H1 (cell line): ENCODE data around the gene ADGRD2. TPM values are rescaled to one million over a fixed set of nuclear protein-coding genes. Genes with fewer than 3 reads are reported as not detected.

Source experiments
- CTCF ChIA-PET: fragments of 300-600 bp; sonication (Branson Sonifier 250); formaldehyde crosslinking; loops from one replicate; lab custom pipeline; 2021; ENCODE audit not compliant: partially characterized antibody; lab: Charles Lee
- POLR2A ChIA-PET: fragments of 300-600 bp; sonication (Branson Sonifier 250); formaldehyde crosslinking; loops from one replicate; lab custom pipeline; 2021; ENCODE audit warnings: inconsistent platforms; ENCODE audit not compliant: partially characterized antibody; lab: Charles Lee
- DNase-seq, 2 experiments: peaks; one replicate each; pipeline versions ENCODE4 v3.0.0 to v3.0.0-alpha.2; 2010 to 2022; ENCODE audit warnings: low spot score in 2 of 2, low read depth in 1 of 2, mixed read lengths in 1 of 2
- FAIRE-seq: peaks from 2 replicates; lab custom pipeline; 2011; peaks lifted over from hg19 to GRCh38; lab: Jason Lieb, UNC
- H2AFZ ChIP-seq: 2 replicates; pipeline ENCODE4 v1.8.1; 2012; ENCODE audit warnings: low read length, inconsistent platforms
- H2AK5ac ChIP-seq: 2 replicates; pipeline ENCODE4 v1.6.1; 2013; ENCODE audit warnings: low read depth, low read length
- H2BK120ac ChIP-seq: replicated peaks from 2 replicates; pipeline ENCODE3; 2013; ENCODE audit warnings: low read depth, low read length, inconsistent platforms
- H2BK12ac ChIP-seq: 2 replicates; pipeline ENCODE4 v1.6.1; 2013; ENCODE audit warnings: low read depth, low read length
- H2BK15ac ChIP-seq: 2 replicates; pipeline ENCODE4 v1.6.1; 2013; ENCODE audit warnings: low read length
- H2BK20ac ChIP-seq: 2 replicates; pipeline ENCODE4 v1.6.1; 2013; ENCODE audit warnings: low read length
- H2BK5ac ChIP-seq: 2 replicates; pipeline ENCODE4 v1.6.1; 2013; ENCODE audit warnings: low read depth, low read length
- H3K14ac ChIP-seq: 2 replicates; pipeline ENCODE4 v1.6.1; 2013; ENCODE audit warnings: inconsistent platforms; ENCODE audit not compliant: insufficient read length
- H3K18ac ChIP-seq: 2 replicates; pipeline ENCODE4 v1.6.1; 2013; ENCODE audit warnings: low read length; ENCODE audit errors: extremely low read depth
- H3K23ac ChIP-seq: 2 replicates; pipeline ENCODE4 v1.6.1; 2013; ENCODE audit warnings: inconsistent platforms; ENCODE audit not compliant: insufficient read length
- H3K23me2 ChIP-seq: 2 replicates; pipeline ENCODE4 v1.6.1; 2013; ENCODE audit warnings: low read depth, low read length
- H3K27ac ChIP-seq: 2 replicates; pipeline ENCODE4 v1.6.1; 2011; ENCODE audit warnings: low read depth, low read length, inconsistent platforms
- H3K27me3 ChIP-seq, 4 experiments: replicated peaks in 1 of 4; 1 replicate in 1 of 4; 2 replicates in 3 of 4; pipeline versions ENCODE4 v1.6.1 to v1.8.1; 2011 to 2013; ENCODE audit warnings: low read length in 3 of 4, mild to moderate bottlenecking in 3 of 4, inconsistent platforms in 2 of 4, mixed read lengths in 2 of 4, moderate library complexity in 1 of 4; ENCODE audit not compliant: control insufficient read depth in 3 of 4, insufficient read depth in 3 of 4; ENCODE audit errors: extremely low read depth in 1 of 4
- H3K36me3 ChIP-seq, 4 experiments: 2 replicates each; pipeline versions ENCODE4 v1.6.1 to v1.8.1; 2011 to 2013; ENCODE audit warnings: mild to moderate bottlenecking in 4 of 4, low read length in 3 of 4, moderate library complexity in 2 of 4, control low read depth in 1 of 4, inconsistent platforms in 1 of 4; ENCODE audit not compliant: insufficient read depth in 4 of 4, control insufficient read depth in 2 of 4
- H3K4ac ChIP-seq: replicated peaks from 2 replicates; pipeline ENCODE3; 2013; ENCODE audit warnings: low read length, low read depth, mixed read lengths, inconsistent platforms; ENCODE audit not compliant: insufficient read length
- H3K4me1 ChIP-seq, 4 experiments: replicated peaks in 1 of 4; 1 replicate in 1 of 4; 2 replicates in 3 of 4; pipeline versions ENCODE4 v1.6.1 to v1.8.1; 2011 to 2013; ENCODE audit warnings: low read length in 3 of 4, inconsistent platforms in 2 of 4, mixed read lengths in 1 of 4; ENCODE audit not compliant: insufficient read depth in 4 of 4, control insufficient read depth in 3 of 4
- H3K4me2 ChIP-seq, 2 experiments: 2 replicates each; pipeline versions ENCODE4 v1.6.1 to v1.8.1; 2011 to 2013; ENCODE audit warnings: low read depth in 2 of 2, low read length in 2 of 2, control low read depth in 1 of 2, inconsistent platforms in 1 of 2, mild to moderate bottlenecking in 1 of 2; ENCODE audit not compliant: insufficient read depth in 1 of 2
- H3K4me3 ChIP-seq, 4 experiments: fragments of 200-600, 300-600 bp in 1 of 4; sonication (generic), shearing (Covaris generic), sonication (Bioruptor Twin) in 1 of 4; 2 replicates each; pipeline versions ENCODE4 v1.5.1 to v1.8.1; 2011 to 2016; ENCODE audit warnings: low read length in 4 of 4, low read depth in 3 of 4, control low read depth in 2 of 4, inconsistent platforms in 2 of 4, mild to moderate bottlenecking in 2 of 4, mixed read lengths in 1 of 4, moderate library complexity in 1 of 4; ENCODE audit not compliant: insufficient read depth in 2 of 4; ENCODE audit errors: extremely low read depth in 1 of 4
- H3K56ac ChIP-seq: replicated peaks from 2 replicates; pipeline ENCODE3; 2013; ENCODE audit warnings: low read depth, mild to moderate bottlenecking, mixed read lengths, low read length, inconsistent platforms; ENCODE audit not compliant: insufficient read length
- H3K79me1 ChIP-seq: 2 replicates; pipeline ENCODE4 v1.6.1; 2013; ENCODE audit warnings: low read depth, low read length, control low read depth
- H3K79me2 ChIP-seq, 2 experiments: 2 replicates each; pipeline versions ENCODE4 v1.6.1 to v1.8.1; 2012 to 2013; ENCODE audit warnings: low read length in 2 of 2, mild to moderate bottlenecking in 2 of 2, inconsistent platforms in 1 of 2; ENCODE audit not compliant: insufficient read depth in 2 of 2, control insufficient read depth in 1 of 2
- H3K9ac ChIP-seq, 4 experiments: replicated peaks in 1 of 4; 1 replicate in 1 of 4; 2 replicates in 3 of 4; pipeline versions ENCODE4 v1.6.1 to v1.8.1; 2011 to 2013; ENCODE audit warnings: low read depth in 3 of 4, low read length in 3 of 4, control low read depth in 2 of 4, mild to moderate bottlenecking in 2 of 4, moderate library complexity in 2 of 4, inconsistent platforms in 1 of 4; ENCODE audit errors: extremely low read depth in 1 of 4
- H3K9me3 ChIP-seq, 2 experiments: 2 replicates each; pipeline versions ENCODE4 v1.6.1 to v1.8.1; 2012 to 2013; ENCODE audit warnings: mild to moderate bottlenecking in 2 of 2, moderate library complexity in 2 of 2, control low read depth in 1 of 2, inconsistent platforms in 1 of 2, low read depth in 1 of 2, low read length in 1 of 2, mixed read lengths in 1 of 2; ENCODE audit not compliant: insufficient read depth in 2 of 2
- H4K20me1 ChIP-seq, 2 experiments: replicated peaks in 1 of 2; 2 replicates each; pipeline versions ENCODE3 to v1.8.1; 2011 to 2013; ENCODE audit warnings: inconsistent platforms in 2 of 2, low read length in 2 of 2, mild to moderate bottlenecking in 1 of 2; ENCODE audit not compliant: insufficient read depth in 2 of 2, control insufficient read depth in 1 of 2
- H4K5ac ChIP-seq: 2 replicates; pipeline ENCODE4 v1.6.1; 2013; ENCODE audit warnings: low read length, low read depth, mixed read lengths, inconsistent platforms; ENCODE audit not compliant: insufficient read length
- H4K8ac ChIP-seq: 2 replicates; pipeline ENCODE4 v1.8.0; 2013; ENCODE audit warnings: mild to moderate bottlenecking, moderate library complexity, low read length, inconsistent platforms; ENCODE audit not compliant: insufficient read depth; ENCODE audit errors: extremely low read depth
- H4K91ac ChIP-seq: replicated peaks from 2 replicates; pipeline ENCODE3; 2013; ENCODE audit warnings: low read length, mixed read lengths, inconsistent platforms; ENCODE audit not compliant: insufficient read length
- ASH2L ChIP-seq: fragments of 200-600, 300-600 bp; sonication (generic); IDR thresholded peaks from one replicate; pipeline ENCODE4 v1.7.1; 2017; ENCODE audit warnings: low read length
- CBX5 ChIP-seq: fragments of 300-800, 300-1000 bp; sonication (generic); IDR thresholded peaks from 2 replicates; pipeline ENCODE4 v1.7.1; 2016; ENCODE audit warnings: antibody characterized with exemption, low read length, low read depth
- CHD2 ChIP-seq: IDR thresholded peaks from 2 replicates; pipeline ENCODE4 v1.6.1; 2012; ENCODE audit warnings: low read length, improper control_type of control experiment
- KDM1A ChIP-seq: fragments of 200-600, 300-600 bp; sonication (generic); IDR thresholded peaks from 2 replicates; pipeline ENCODE4 v1.7.1; 2016; ENCODE audit warnings: mild to moderate bottlenecking, low read length, borderline replicate concordance
- KDM4A ChIP-seq: IDR thresholded peaks from one replicate; pipeline ENCODE4 v1.7.1; 2012; ENCODE audit warnings: low read depth, mild to moderate bottlenecking, moderate library complexity, low read length, inconsistent platforms; ENCODE audit not compliant: severe bottlenecking
- NRF1 ChIP-seq: IDR thresholded peaks from 2 replicates; pipeline ENCODE4 v1.6.1; 2011; ENCODE audit warnings: mild to moderate bottlenecking, low read depth, low read length, improper control_type of control experiment
- RFX5 ChIP-seq: IDR thresholded peaks from 2 replicates; pipeline ENCODE4 v1.6.1; 2011; ENCODE audit warnings: low read depth, low read length, improper control_type of control experiment, borderline replicate concordance
- SIX5 ChIP-seq: IDR thresholded peaks from 2 replicates; pipeline ENCODE4 v1.6.1; 2011; ENCODE audit warnings: mild to moderate bottlenecking, low read depth, low read length
- SP2 ChIP-seq: IDR thresholded peaks from 2 replicates; pipeline ENCODE4 v1.6.1; 2012; ENCODE audit warnings: mild to moderate bottlenecking, low read length, inconsistent platforms
- WGBS, 2 experiments: shearing (Covaris generic) in 1 of 2; methylation state at CpG; one replicate each; pipeline versions ENCODE4 v1.1.6 to v1.1.7; 2013 to 2015; ENCODE audit warnings: low lambda C conversion rate in 2 of 2, mixed read lengths in 2 of 2, inconsistent platforms in 1 of 2, low coverage in 1 of 2, missing lambda C conversion rate in 1 of 2; ENCODE audit not compliant: insufficient replicate concordance in 2 of 2, insufficient coverage in 1 of 2, insufficient read length in 1 of 2; ENCODE audit errors: extremely low coverage in 1 of 2, missing lambda C conversion rate in 1 of 2; 5-methylcytosine and 5-hydroxymethylcytosine counted together
- polyA plus RNA-seq, 7 experiments: library from polyadenylated mRNA; depleted of rRNA in 3 of 7; stranded (reverse) in 5 of 7; unstranded in 2 of 7; fragments of >200 nt in 5 of 7; fragments of 200-250 nt in 2 of 7; gene quantifications; 1 replicate in 5 of 7; 2 replicates in 1 of 7; 4 replicates in 1 of 7; pipeline versions ENCODE4 v1.2.1 to v1.2.3, GENCODE V29; 2011 to 2013; ENCODE audit warnings: missing spikeins in 2 of 7, mixed read lengths in 2 of 7
- total RNA-seq: library from RNA; stranded (reverse); fragmentation: NEBNext Ultra II Directional; extraction: Animal tissue kit (Norgen Biotek cat#: 25700); gene quantifications from 2 replicates; pipeline ENCODE4 v1.2.1, GENCODE V29; 2021
- TF ChIP-seq, protein P1 (sequence below), 3 experiments: IDR thresholded peaks; 1 replicate in 2 of 3; 2 replicates in 1 of 3; pipeline versions ENCODE4 v1.5.1 to v1.6.1; 2011; ENCODE audit warnings: low read length in 3 of 3, mild to moderate bottlenecking in 3 of 3, inconsistent platforms in 2 of 3, low read depth in 1 of 3, moderate library complexity in 1 of 3; ENCODE audit not compliant: insufficient read depth in 1 of 3; ENCODE audit errors: control extremely low read depth in 1 of 3
- TF ChIP-seq, protein P2 (sequence below): IDR thresholded peaks from 2 replicates; pipeline ENCODE4 v1.6.1; 2012; ENCODE audit warnings: inconsistent platforms

The ADGRD2 gene
- total and polyA plus RNA-seq, 2 of the 8 experiments (the other 6 are each of a cell fraction or from before 2014, with no cell fraction given): 0.41 to 1.4 TPM

DNA sequence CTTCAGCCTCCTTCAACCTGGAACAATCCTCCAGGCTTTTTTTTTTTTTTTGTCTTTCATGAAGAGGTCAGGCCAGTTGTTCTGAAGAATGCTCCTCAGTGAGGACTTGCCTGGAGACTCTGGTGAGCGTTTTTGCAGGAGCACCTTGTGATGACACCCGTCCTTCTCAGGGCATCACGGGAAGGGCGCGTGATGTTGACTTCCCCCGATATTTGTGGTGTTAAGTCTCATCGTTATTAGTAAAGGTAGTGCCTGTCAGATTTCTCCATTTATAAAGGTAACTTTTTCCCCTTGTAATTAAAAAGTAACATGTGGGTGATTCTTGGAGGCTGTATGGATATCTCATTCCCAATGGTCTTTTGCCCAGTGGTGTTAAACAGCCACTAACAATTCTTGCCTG is 23.9 kb upstream of the ADGRD2 start:
- H2AFZ ChIP-seq: no peak overlapping the region
- no peak overlapping the region for H2BK12ac ChIP-seq
- H3K56ac ChIP-seq: no peak overlapping the region
- H2BK120ac ChIP-seq: no peak overlapping the region
- H3K36me3 ChIP-seq: no peaks in the 10 kb centered on the region
- no peak overlapping the region for H4K5ac ChIP-seq
- no peak overlapping the region for H3K4me2 ChIP-seq
- no peaks in the 10 kb centered on the region for H3K4me1 ChIP-seq
- H3K18ac ChIP-seq: no peak overlapping the region
- no peaks in the 10 kb centered on the region for H3K79me2 ChIP-seq
- FAIRE-seq (no peak), DNase-seq (no peak)
- H3K27me3 ChIP-seq: peaks cover 0 to 3% (median 0%) of the 10 kb centered on the region in 4 experiments; a peak in 2 of 7 replicates
- WGBS, 2 experiments: 90% methylated on average over 7 of the region's 7 CpGs; no CpG with 5 or more reads in 1 of the 2 experiments
- ChIA-PET POLR2A (no interaction called here), CTCF (interaction anchor here (1.2 kb wide), 1 partner anchor 8 kb away, joined by 3 read pairs; no protein-coding TSS in a partner anchor)
- H2BK5ac ChIP-seq: no peak overlapping the region
- H2BK20ac ChIP-seq: no peak overlapping the region
- no peak overlapping the region for H3K4me3 ChIP-seq
- H3K23me2 ChIP-seq: no peaks in the 10 kb centered on the region
- no peak overlapping the region for H3K9ac ChIP-seq
- H3K9me3 ChIP-seq: no peaks in the 10 kb centered on the region
- H4K20me1 ChIP-seq: no peaks in the 10 kb centered on the region
- no peak overlapping the region for H2BK15ac ChIP-seq
- no peak overlapping the region for H2AK5ac ChIP-seq
- no peak overlapping the region for H3K14ac ChIP-seq
- H3K27ac ChIP-seq: no peak overlapping the region
- H4K91ac ChIP-seq: no peak overlapping the region
- H3K23ac ChIP-seq: no peak overlapping the region
- no peak overlapping the region for H3K4ac ChIP-seq
- no peaks in the 10 kb centered on the region for H3K79me1 ChIP-seq
- H4K8ac ChIP-seq: no peak overlapping the region
- TF ChIP-seq NRF1: no peak
- TF ChIP-seq, protein P1, sequence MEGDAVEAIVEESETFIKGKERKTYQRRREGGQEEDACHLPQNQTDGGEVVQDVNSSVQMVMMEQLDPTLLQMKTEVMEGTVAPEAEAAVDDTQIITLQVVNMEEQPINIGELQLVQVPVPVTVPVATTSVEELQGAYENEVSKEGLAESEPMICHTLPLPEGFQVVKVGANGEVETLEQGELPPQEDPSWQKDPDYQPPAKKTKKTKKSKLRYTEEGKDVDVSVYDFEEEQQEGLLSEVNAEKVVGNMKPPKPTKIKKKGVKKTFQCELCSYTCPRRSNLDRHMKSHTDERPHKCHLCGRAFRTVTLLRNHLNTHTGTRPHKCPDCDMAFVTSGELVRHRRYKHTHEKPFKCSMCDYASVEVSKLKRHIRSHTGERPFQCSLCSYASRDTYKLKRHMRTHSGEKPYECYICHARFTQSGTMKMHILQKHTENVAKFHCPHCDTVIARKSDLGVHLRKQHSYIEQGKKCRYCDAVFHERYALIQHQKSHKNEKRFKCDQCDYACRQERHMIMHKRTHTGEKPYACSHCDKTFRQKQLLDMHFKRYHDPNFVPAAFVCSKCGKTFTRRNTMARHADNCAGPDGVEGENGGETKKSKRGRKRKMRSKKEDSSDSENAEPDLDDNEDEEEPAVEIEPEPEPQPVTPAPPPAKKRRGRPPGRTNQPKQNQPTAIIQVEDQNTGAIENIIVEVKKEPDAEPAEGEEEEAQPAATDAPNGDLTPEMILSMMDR (IDR thresholded peaks at IDR 0.05; ENCODE audit: control extremely low read depth in 1 of 3, insufficient read depth in 1 of 3, low read depth in 1 of 3, low read length in 3 of 3): no peak
- TF ChIP-seq SP2: no peak
- no peak for TF ChIP-seq RFX5
- TF ChIP-seq CHD2: no peak
- TF ChIP-seq, protein P2, sequence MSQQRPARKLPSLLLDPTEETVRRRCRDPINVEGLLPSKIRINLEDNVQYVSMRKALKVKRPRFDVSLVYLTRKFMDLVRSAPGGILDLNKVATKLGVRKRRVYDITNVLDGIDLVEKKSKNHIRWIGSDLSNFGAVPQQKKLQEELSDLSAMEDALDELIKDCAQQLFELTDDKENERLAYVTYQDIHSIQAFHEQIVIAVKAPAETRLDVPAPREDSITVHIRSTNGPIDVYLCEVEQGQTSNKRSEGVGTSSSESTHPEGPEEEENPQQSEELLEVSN: no peak
- TF ChIP-seq CBX5: no peak
- no peak for TF ChIP-seq SIX5
- no peak for TF ChIP-seq ASH2L
- TF ChIP-seq KDM4A: no peak
- no peak for TF ChIP-seq KDM1A
